OCI-LY3 (cell line): Measurements from ENCODE around the gene MUC13.

ENCODE experiments used
- EZH2phosphoT487 ChIP-seq: fragments of 200-600 bp; shearing (Covaris generic); IDR thresholded peaks from 2 replicates; pipeline ENCODE4 v1.6.1; 2018; ENCODE audit warnings: antibody characterized with exemption, mixed run types, low read depth
- TF ChIP-seq, protein P1 (sequence below): fragments of 200-600, 300-600 bp; sonication (generic); IDR thresholded peaks from 2 replicates; pipeline ENCODE4 v1.5.1; 2014; ENCODE audit warnings: antibody characterized with exemption, low read length, low read depth

DNA sequence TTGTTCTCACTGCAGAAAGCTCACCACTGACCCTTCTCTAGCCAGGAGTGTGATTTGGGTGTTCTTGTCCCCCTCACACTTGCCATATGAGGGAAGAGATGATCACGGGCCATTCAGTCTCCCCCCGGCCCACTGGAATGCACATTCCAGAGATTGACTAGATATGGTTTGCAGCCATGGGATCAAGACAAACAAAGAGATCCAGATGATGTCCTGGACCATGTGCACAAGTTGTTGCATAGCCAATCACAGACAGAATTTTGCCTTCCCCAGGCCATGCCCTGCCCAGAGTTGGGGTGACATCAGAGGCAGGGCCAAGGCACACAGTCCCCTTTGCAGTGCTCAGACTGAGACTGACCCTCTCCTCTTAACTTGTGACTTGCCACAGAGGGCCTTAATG, 14.8 kb downstream of the MUC13 start:
- TF ChIP-seq, protein P1, sequence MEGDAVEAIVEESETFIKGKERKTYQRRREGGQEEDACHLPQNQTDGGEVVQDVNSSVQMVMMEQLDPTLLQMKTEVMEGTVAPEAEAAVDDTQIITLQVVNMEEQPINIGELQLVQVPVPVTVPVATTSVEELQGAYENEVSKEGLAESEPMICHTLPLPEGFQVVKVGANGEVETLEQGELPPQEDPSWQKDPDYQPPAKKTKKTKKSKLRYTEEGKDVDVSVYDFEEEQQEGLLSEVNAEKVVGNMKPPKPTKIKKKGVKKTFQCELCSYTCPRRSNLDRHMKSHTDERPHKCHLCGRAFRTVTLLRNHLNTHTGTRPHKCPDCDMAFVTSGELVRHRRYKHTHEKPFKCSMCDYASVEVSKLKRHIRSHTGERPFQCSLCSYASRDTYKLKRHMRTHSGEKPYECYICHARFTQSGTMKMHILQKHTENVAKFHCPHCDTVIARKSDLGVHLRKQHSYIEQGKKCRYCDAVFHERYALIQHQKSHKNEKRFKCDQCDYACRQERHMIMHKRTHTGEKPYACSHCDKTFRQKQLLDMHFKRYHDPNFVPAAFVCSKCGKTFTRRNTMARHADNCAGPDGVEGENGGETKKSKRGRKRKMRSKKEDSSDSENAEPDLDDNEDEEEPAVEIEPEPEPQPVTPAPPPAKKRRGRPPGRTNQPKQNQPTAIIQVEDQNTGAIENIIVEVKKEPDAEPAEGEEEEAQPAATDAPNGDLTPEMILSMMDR = no peak
- no peak for TF ChIP-seq EZH2phosphoT487
